Right hindlimb (tissue), 1 donor: ENCODE results near the gene ARMC3.

Experiments
- DNase-seq: peaks from one replicate; pipeline ENCODE4 v3.0.0-alpha.2; 2018

Gene ARMC3

DNA sequence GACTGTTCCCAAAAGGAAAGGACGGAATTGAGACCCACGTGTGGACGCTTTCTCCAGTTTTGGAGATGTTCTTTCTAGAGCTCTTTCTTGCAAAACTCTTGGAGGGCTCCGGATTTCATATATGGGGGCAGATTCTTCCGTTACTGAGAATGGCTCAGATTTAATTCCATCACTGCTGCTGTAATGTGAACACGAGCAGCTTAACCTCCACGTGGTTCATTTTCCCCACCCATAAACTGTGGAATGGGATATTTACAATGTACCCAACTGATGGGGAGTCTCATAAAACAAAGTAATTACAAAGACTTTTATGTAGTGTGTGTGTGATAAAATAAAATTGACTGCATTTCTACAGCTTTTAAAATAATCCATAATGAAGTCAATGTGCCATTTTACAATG is 152.4 kb downstream of the ARMC3 start:
- no peak for DNase-seq

DNA sequence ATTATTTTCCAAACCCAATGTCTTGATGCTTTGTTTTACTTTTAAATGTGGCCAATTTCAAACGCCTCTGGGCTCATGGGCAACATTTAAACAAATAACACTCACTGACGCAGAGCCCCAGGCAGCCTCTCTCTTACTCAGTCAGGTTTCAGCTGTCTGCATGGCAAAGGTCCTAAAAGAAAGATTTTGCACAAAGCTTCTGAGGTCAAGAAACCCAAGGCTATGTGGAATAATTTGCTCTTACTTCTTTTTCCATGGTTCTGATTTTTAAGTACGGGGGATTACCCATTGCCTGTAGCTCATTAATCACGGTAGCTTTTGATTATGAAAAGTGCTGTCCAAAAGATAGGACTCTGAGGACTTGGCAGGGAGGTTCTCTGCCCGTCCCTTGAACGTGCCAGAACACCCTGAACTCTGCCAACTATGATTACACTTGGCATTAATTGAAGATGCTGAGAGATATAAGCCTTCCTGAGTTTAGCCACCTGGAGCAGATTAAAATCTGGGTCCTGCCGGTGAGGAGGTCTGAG is 153.4 kb downstream of the ARMC3 start:
- no peak for DNase-seq

DNA sequence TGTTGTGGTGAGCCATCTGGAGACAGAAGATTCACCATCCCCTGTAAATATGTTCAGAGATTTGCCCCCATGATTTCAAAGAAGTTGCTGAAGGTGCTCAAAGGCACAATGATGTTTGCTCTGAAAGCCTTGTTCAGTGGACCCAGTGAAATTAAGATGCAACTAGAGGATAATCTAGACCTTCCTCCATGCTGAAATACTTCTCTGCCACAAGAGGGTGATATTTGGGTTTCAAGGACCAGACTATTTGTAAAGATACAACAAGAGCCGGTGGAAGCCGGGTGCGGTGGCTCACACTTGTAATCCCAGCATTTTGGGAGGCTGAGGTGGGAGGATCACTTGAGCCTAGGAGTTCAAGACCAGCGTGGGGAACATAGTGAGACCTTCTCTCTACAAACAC is 154.0 kb downstream of the ARMC3 start:
- DNase-seq, result no peak
